ENCODE data around the gene GRAMD1B.

GRCh38 chr11:123587044-123587443 lies 157.0 kb downstream of the GRAMD1B start:
- no peak for TF ChIP-seq POLR2A (IDR thresholded peaks at IDR 0.05; ENCODE audit: borderline replicate concordance, extremely low read depth, insufficient read depth, insufficient read length)
- no peak for TF ChIP-seq POLR2AphosphoS5 (IDR thresholded peaks at IDR 0.05; ENCODE audit: low read depth, low read length)
- no peak for TF ChIP-seq CTCF (IDR thresholded peaks at IDR 0.05 in 2 of 3, conservative IDR thresholded peaks at IDR 0.05 in 1 of 3; ENCODE audit: borderline replicate concordance in 1 of 3, insufficient read depth in 1 of 3, low read depth in 2 of 3, low read length in 2 of 3)
- no peak for TF ChIP-seq ELF1 (IDR thresholded peaks at IDR 0.05; ENCODE audit: borderline replicate concordance, low read depth)
- no peak for TF ChIP-seq EZH2 (IDR thresholded peaks at IDR 0.05)
- TF ChIP-seq TCF7L2 (IDR thresholded peaks at IDR 0.05; ENCODE audit: borderline replicate concordance, extremely low read depth, insufficient read depth, insufficient read length) = no peak
- TF ChIP-seq RAD21 (IDR thresholded peaks at IDR 0.05; ENCODE audit: low read depth) = no peak
- TF ChIP-seq JUND (IDR thresholded peaks at IDR 0.05) = no peak
- TF ChIP-seq REST (IDR thresholded peaks at IDR 0.05; ENCODE audit: low read depth) = no peak
- no peak for TF ChIP-seq MAX (IDR thresholded peaks at IDR 0.05)
- no peak for TF ChIP-seq CEBPB (IDR thresholded peaks at IDR 0.05; ENCODE audit: low read depth)
- no peak for TF ChIP-seq FOSL1 (IDR thresholded peaks at IDR 0.05; ENCODE audit: low read depth)
